NB4 (cell line): Measurements from ENCODE around the gene TNIP2.

Experiments
- CTCF ChIP-seq: IDR thresholded peaks from one replicate; pipeline ENCODE4 v1.5.1; 2012; ENCODE audit warnings: low read depth, low read length
- MAX ChIP-seq: IDR thresholded peaks from 2 replicates; pipeline ENCODE4 v1.6.1; 2011; ENCODE audit warnings: low read depth, low read length
- POLR2A ChIP-seq: IDR thresholded peaks from 2 replicates; pipeline ENCODE4 v1.6.1; 2011; ENCODE audit warnings: mild to moderate bottlenecking; ENCODE audit not compliant: insufficient read length; ENCODE audit errors: extremely low read depth

- TF ChIP-seq CTCF (no peak), POLR2A (no peak), MAX (no peak)
These were observed 27.7 kb upstream of the TNIP2 start for GRCh38 chr4:2783790-2784189.
